HEK293 (cell line): ENCODE results near the gene WASL.

Experiments used
- CTCF ChIA-PET: fragments of 350-600 bp; formaldehyde crosslinking; extraction: SDS; loops from one replicate; lab custom pipeline; 2021; ENCODE audit warnings: antibody characterized with exemption; lab: Yijun Ruan, JAX
- POLR2A ChIA-PET: fragments of 300-600 bp; formaldehyde crosslinking; extraction: SDS; loops from one replicate; lab custom pipeline; 2020; ENCODE audit warnings: antibody characterized with exemption, inconsistent platforms; lab: Yijun Ruan, JAX
- H3K27ac ChIP-seq: fragments of 200-500 bp; sonication (Bioruptor generic); 2 replicates; pipeline ENCODE4 v1.5.1; 2014; ENCODE audit warnings: low read depth, low read length, control low read depth, inconsistent platforms; ENCODE audit errors: extremely low read depth
- H3K36me3 ChIP-seq, 2 experiments: fragments of 200-500 bp in 1 of 2; sonication (Bioruptor generic) in 1 of 2; 1 replicate in 1 of 2; 2 replicates in 1 of 2; pipeline ENCODE4 v1.5.1; 2014 to 2017; ENCODE audit warnings: inconsistent platforms in 2 of 2, low read length in 2 of 2; ENCODE audit not compliant: control insufficient read depth in 2 of 2, insufficient read depth in 1 of 2
- H3K4me1 ChIP-seq: fragments of 200-500 bp; sonication (Bioruptor generic); 2 replicates; pipeline ENCODE4 v1.5.1; 2014; ENCODE audit warnings: mild to moderate bottlenecking, low read length, inconsistent platforms; ENCODE audit not compliant: control insufficient read depth, insufficient read depth
- H3K4me3 ChIP-seq: 2 replicates; pipeline ENCODE4 v1.5.1; 2011; ENCODE audit warnings: low read depth, mild to moderate bottlenecking, control low read depth, low read length, moderate library complexity
- H3K9me3 ChIP-seq: fragments of 200-500 bp; sonication (Bioruptor generic); 2 replicates; pipeline ENCODE4 v1.5.1; 2014; ENCODE audit warnings: low read depth, low read length, inconsistent platforms; ENCODE audit not compliant: control insufficient read depth, insufficient read depth
- BCL11B ChIP-seq: fragments of 450-650 bp; formaldehyde crosslinking; IDR thresholded peaks from 2 replicates; pipeline ENCODE4 v1.5.1; 2016; ENCODE audit warnings: low read depth, missing biosample characterization, missing genetic modification characterization
- REST ChIP-seq: fragments of 450-650 bp; formaldehyde crosslinking; IDR thresholded peaks from 2 replicates; pipeline ENCODE4 v1.5.1; 2016; ENCODE audit warnings: missing biosample characterization, missing genetic modification characterization
- SALL2 ChIP-seq: fragments of 450-650 bp; formaldehyde crosslinking; IDR thresholded peaks from 2 replicates; pipeline ENCODE4 v1.5.0; 2017; ENCODE audit warnings: missing biosample characterization, mild to moderate bottlenecking, missing genetic modification characterization, borderline replicate concordance
- SP3 ChIP-seq: fragments of 450-650 bp; formaldehyde crosslinking; IDR thresholded peaks from 2 replicates; pipeline ENCODE4 v1.5.1; 2016; ENCODE audit warnings: missing biosample characterization, missing genetic modification characterization
- ZBTB44 ChIP-seq: fragments of 450-650 bp; IDR thresholded peaks from 2 replicates; pipeline ENCODE4 v1.5.1; 2018; ENCODE audit warnings: missing biosample characterization, mild to moderate bottlenecking, missing genetic modification characterization
- ZBTB6 ChIP-seq: fragments of 450-650 bp; formaldehyde crosslinking; IDR thresholded peaks from 2 replicates; pipeline ENCODE4 v1.5.1; 2017; ENCODE audit warnings: missing biosample characterization, missing genetic modification characterization
- ZNF174 ChIP-seq: fragments of 450-650 bp; formaldehyde crosslinking; IDR thresholded peaks from 2 replicates; pipeline ENCODE4 v1.5.0; 2017; ENCODE audit warnings: missing biosample characterization, mild to moderate bottlenecking, missing genetic modification characterization
- ZNF175 ChIP-seq: fragments of 450-650 bp; formaldehyde crosslinking; IDR thresholded peaks from 2 replicates; pipeline ENCODE4 v1.5.1; 2016; ENCODE audit warnings: missing biosample characterization, missing genetic modification characterization
- ZNF221 ChIP-seq: fragments of 450-650 bp; formaldehyde crosslinking; IDR thresholded peaks from 2 replicates; pipeline ENCODE4 v1.5.1; 2017; ENCODE audit warnings: missing biosample characterization, missing genetic modification characterization, borderline replicate concordance
- ZNF23 ChIP-seq: fragments of 450-650 bp; formaldehyde crosslinking; IDR thresholded peaks from 2 replicates; pipeline ENCODE4 v1.5.1; 2016; ENCODE audit warnings: missing biosample characterization, missing genetic modification characterization, borderline replicate concordance
- ZNF280D ChIP-seq: fragments of 450-650 bp; formaldehyde crosslinking; IDR thresholded peaks from 2 replicates; pipeline ENCODE4 v1.5.1; 2016; ENCODE audit warnings: missing biosample characterization, missing genetic modification characterization
- ZNF366 ChIP-seq: fragments of 450-650 bp; formaldehyde crosslinking; conservative IDR thresholded peaks from 2 replicates; pipeline ENCODE4 v1.5.1; 2016; ENCODE audit warnings: missing biosample characterization, missing genetic modification characterization
- ZNF510 ChIP-seq: fragments of 450-650 bp; formaldehyde crosslinking; IDR thresholded peaks from 2 replicates; pipeline ENCODE4 v1.5.1; 2018; ENCODE audit warnings: mild to moderate bottlenecking, missing genetic modification characterization, missing biosample characterization; ENCODE audit not compliant: insufficient replicate concordance
- ZNF521 ChIP-seq: fragments of 450-650 bp; formaldehyde crosslinking; IDR thresholded peaks from 2 replicates; pipeline ENCODE4 v1.5.1; 2017; ENCODE audit warnings: missing biosample characterization, mild to moderate bottlenecking, missing genetic modification characterization
- ZNF549 ChIP-seq: fragments of 450-650 bp; IDR thresholded peaks from 2 replicates; pipeline ENCODE4 v1.5.1; 2018; ENCODE audit warnings: missing biosample characterization, missing genetic modification characterization, mild to moderate bottlenecking, inconsistent platforms, moderate library complexity
- ZNF555 ChIP-seq: fragments of 450-650 bp; formaldehyde crosslinking; conservative IDR thresholded peaks from 2 replicates; pipeline ENCODE4 v1.5.1; 2017; ENCODE audit warnings: missing biosample characterization, mild to moderate bottlenecking, missing genetic modification characterization, inconsistent platforms
- ZNF560 ChIP-seq: fragments of 450-650 bp; formaldehyde crosslinking; IDR thresholded peaks from 2 replicates; pipeline ENCODE4 v1.5.1; 2017; ENCODE audit warnings: missing biosample characterization, missing genetic modification characterization, borderline replicate concordance
- ZNF571 ChIP-seq: fragments of 450-650 bp; formaldehyde crosslinking; IDR thresholded peaks from 2 replicates; pipeline ENCODE4 v1.5.0; 2017; ENCODE audit warnings: missing biosample characterization, missing genetic modification characterization
- ZNF629 ChIP-seq: fragments of 450-650 bp; formaldehyde crosslinking; IDR thresholded peaks from 2 replicates; pipeline ENCODE4 v1.5.1; 2017; ENCODE audit warnings: missing biosample characterization, missing genetic modification characterization
- ZNF747 ChIP-seq: fragments of 450-650 bp; formaldehyde crosslinking; IDR thresholded peaks from 2 replicates; pipeline ENCODE4 v1.5.1; 2016; ENCODE audit warnings: missing biosample characterization, missing genetic modification characterization
- ZNF768 ChIP-seq: fragments of 450-650 bp; formaldehyde crosslinking; IDR thresholded peaks from 2 replicates; pipeline ENCODE4 v1.5.1; 2018; ENCODE audit warnings: missing biosample characterization, mild to moderate bottlenecking, missing genetic modification characterization
- ZNF830 ChIP-seq: fragments of 450-650 bp; IDR thresholded peaks from 2 replicates; pipeline ENCODE4 v1.5.0; 2018; ENCODE audit warnings: missing biosample characterization, missing genetic modification characterization, low read depth, mild to moderate bottlenecking, moderate library complexity
- ZSCAN23 ChIP-seq: fragments of 450-650 bp; formaldehyde crosslinking; IDR thresholded peaks from 2 replicates; pipeline ENCODE4 v1.5.1; 2016; ENCODE audit warnings: missing biosample characterization, missing genetic modification characterization
- ZXDB ChIP-seq: fragments of 450-650 bp; formaldehyde crosslinking; IDR thresholded peaks from 2 replicates; pipeline ENCODE4 v1.5.1; 2016; ENCODE audit warnings: missing biosample characterization, missing genetic modification characterization

Gene WASL

GRCh38 chr7:123656544-123657303, 92.1 kb downstream of the WASL start:
- ChIA-PET POLR2A (interaction anchor here (0.6 kb wide), 1 partner anchor 182 kb away, joined by 4 read pairs; no protein-coding TSS in a partner anchor), CTCF (interaction anchor here (0.5 to 0.7 kb wide), 2 partner anchors 22 to 297 kb away, joined by 3 to 4 read pairs; no protein-coding TSS in a partner anchor)
- no peak overlapping the region for H3K27ac ChIP-seq
- H3K9me3 ChIP-seq = no peaks in the 10 kb centered on the region
- H3K36me3 ChIP-seq = no peaks in the 10 kb centered on the region
- TF ChIP-seq ZNF747 = no peak
- no peak for TF ChIP-seq ZNF571 (tag by site-specific recombination)
- no peak for TF ChIP-seq ZNF23 (tag by site-specific recombination)
- TF ChIP-seq ZNF174 (tag by site-specific recombination) = no peak
- no peak for TF ChIP-seq ZNF555 (tag by site-specific recombination)
- no peak for TF ChIP-seq ZNF280D (tag by site-specific recombination)
- TF ChIP-seq ZBTB6 (tag by site-specific recombination) = no peak
- no peak for TF ChIP-seq ZNF366 (tag by site-specific recombination)
- TF ChIP-seq ZNF549 (tag by site-specific recombination) = no peak
- TF ChIP-seq ZBTB44 (tag by site-specific recombination) = no peak
- TF ChIP-seq ZNF175 = no peak
- TF ChIP-seq ZNF521 (tag by site-specific recombination) = no peak
- TF ChIP-seq ZNF560 = no peak
- no peak for TF ChIP-seq ZXDB (tag by site-specific recombination)
- no peak for TF ChIP-seq SALL2 (tag by site-specific recombination)
- no peak for TF ChIP-seq ZNF510 (tag by site-specific recombination)
- no peak for TF ChIP-seq ZNF830 (tag by site-specific recombination)
- no peak for TF ChIP-seq SP3 (tag by site-specific recombination)
- no peaks in the 10 kb centered on the region for H3K4me1 ChIP-seq
- no peak overlapping the region for H3K4me3 ChIP-seq

GRCh38 chr7:123655614-123656013, 93.2 kb downstream of the WASL start, which contains the start of gene LMOD2:
Gene LMOD2, plus strand, starts transcription at chr7:123655866. Its CDS starts 98 bp downstream, at chr7:123655964.
- ChIA-PET CTCF (interaction anchor here (0.6 to 0.7 kb wide), 2 partner anchors 16 to 83 kb away, joined by 3 read pairs; no protein-coding TSS in a partner anchor), POLR2A (interaction anchor here (0.5 kb wide), 1 partner anchor 9 kb away, joined by 4 read pairs; no protein-coding TSS in a partner anchor)
- no peak within 1 kb of the TSS for H3K27ac ChIP-seq

More at GRCh38 chr7:123655614-123656013, 93.2 kb downstream of the WASL start, which contains the start of gene LMOD2:
- Histone ChIP-seq H3K4me3 (no peak within 1 kb of the TSS), H3K9me3 (no peaks in the 10 kb centered on the region), H3K4me1 (no peaks in the 10 kb centered on the region), H3K36me3 (no peaks in the 10 kb centered on the region)
- TF ChIP-seq ZNF629 (tag by site-specific recombination) (no peak), BCL11B (tag by site-specific recombination) (no peak), ZNF221 (tag by site-specific recombination) (no peak), ZSCAN23 (no peak), ZNF768 (tag by site-specific recombination) (no peak), REST (tag by site-specific recombination) (no peak)
